Smooth muscle cell (in vitro differentiated cells): ENCODE data around the gene LRSAM1. TPM values are rescaled to one million over a fixed set of nuclear protein-coding genes. Genes with fewer than 3 reads are reported as not detected.

Experiments
- DNase-seq: peaks from one replicate; lab custom pipeline; 2025; ENCODE audit not compliant: unreplicated experiment; lab: John Stamatoyannopoulos, UW
- H2AFZ ChIP-seq: fragments of 200-600 bp; sonication (generic); 2 replicates; pipeline ENCODE4 v1.6.0; 2016; ENCODE audit warnings: antibody characterized with exemption, low read depth, mild to moderate bottlenecking
- H3F3A ChIP-seq: fragments of 200-600 bp; sonication (generic); 2 replicates; pipeline ENCODE4 v1.6.0; 2017; ENCODE audit warnings: antibody characterized with exemption, low read depth
- H3K27ac ChIP-seq: fragments of 200-600 bp; sonication (generic); 2 replicates; pipeline ENCODE4 v1.5.1; 2016; ENCODE audit warnings: low read depth, mild to moderate bottlenecking
- H3K27me3 ChIP-seq: fragments of 200-600 bp; sonication (generic); 2 replicates; pipeline ENCODE4 v1.6.1; 2016; ENCODE audit warnings: low read depth, mild to moderate bottlenecking
- H3K36me3 ChIP-seq: fragments of 200-600 bp; sonication (generic); 2 replicates; pipeline ENCODE4 v1.5.1; 2016; ENCODE audit warnings: low read depth
- H3K4me1 ChIP-seq: fragments of 200-600 bp; sonication (generic); 2 replicates; pipeline ENCODE4 v1.5.1; 2016; ENCODE audit warnings: low read depth
- H3K4me2 ChIP-seq: fragments of 200-600 bp; sonication (generic); 2 replicates; pipeline ENCODE4 v1.6.0; 2016; ENCODE audit warnings: mild to moderate bottlenecking
- H3K4me3 ChIP-seq: fragments of 200-600 bp; sonication (generic); 2 replicates; pipeline ENCODE4 v1.5.1; 2016; ENCODE audit warnings: mild to moderate bottlenecking
- H3K79me2 ChIP-seq: fragments of 200-600 bp; sonication (generic); 2 replicates; pipeline ENCODE4 v1.6.0; 2016; ENCODE audit warnings: low read depth, mild to moderate bottlenecking
- H3K9ac ChIP-seq: fragments of 200-600 bp; sonication (generic); 2 replicates; pipeline ENCODE4 v1.6.0; 2016; ENCODE audit warnings: low read depth
- H3K9me3 ChIP-seq: fragments of 200-600 bp; sonication (generic); replicated peaks from 2 replicates; pipeline ENCODE4 v1.5.1; 2016; ENCODE audit warnings: low read depth
- H4K20me1 ChIP-seq: fragments of 200-600 bp; sonication (generic); 2 replicates; pipeline ENCODE4 v1.6.0; 2016; ENCODE audit warnings: low read depth
- CTCF ChIP-seq: fragments of 200-600 bp; sonication (generic); IDR thresholded peaks from 2 replicates; pipeline ENCODE4 v1.5.1; 2017; ENCODE audit warnings: borderline replicate concordance, mild to moderate bottlenecking, antibody characterized with exemption; ENCODE audit not compliant: insufficient read depth, poor library complexity, severe bottlenecking
- WGBS: methylation state at CpG from one replicate; pipeline ENCODE4 v1.1.7; 2016; ENCODE audit warnings: low lambda C conversion rate; 5-methylcytosine and 5-hydroxymethylcytosine counted together
- polyA plus RNA-seq: library from polyadenylated mRNA; unstranded; fragments of >200 nt; fragmentation: Nextera tagmentation; extraction: Ambion mirVana; gene quantifications from 2 replicates; pipeline ENCODE4 v1.2.1, GENCODE V29; 2016
- total RNA-seq: library from RNA; depleted of rRNA; stranded (reverse); fragments of >200 nt; gene quantifications from 2 replicates; pipeline ENCODE4 v1.2.3, GENCODE V29; 2014

LRSAM1 gene
- total and polyA plus RNA-seq, 2 experiments from 2014 or later, result 10.5 to 27.0 TPM

- Histone ChIP-seq H3K9me3 (no peaks in the 10 kb centered on the region), H3K27ac (peak overlapping the region; percentile 96), H3K4me3 (no peak overlapping the region), H2AFZ (no peak overlapping the region), H3K36me3 (no peaks in the 10 kb centered on the region), H3K79me2 (peaks cover 6% of the 10 kb centered on the region), H4K20me1 (peaks cover 13% of the 10 kb centered on the region), H3K27me3 (no peaks in the 10 kb centered on the region), H3K9ac (peak overlapping the region; percentile 62), H3F3A (peaks cover 30% of the 10 kb centered on the region), H3K4me2 (peak overlapping the region; percentile 49), H3K4me1 (peaks cover 8% of the 10 kb centered on the region)
- DNase-seq, result no peak
- 63% methylated on average over 5 of the region's 5 CpGs for WGBS
- no peak for TF ChIP-seq CTCF
These were observed 70.6 kb downstream of the LRSAM1 start for GRCh38 chr9:127521919-127522304.

- H3K27me3 ChIP-seq, result no peaks in the 10 kb centered on the region
- no peak for TF ChIP-seq CTCF
- H3K36me3 ChIP-seq, result no peaks in the 10 kb centered on the region
- no peaks in the 10 kb centered on the region for H3K9me3 ChIP-seq
- peaks cover 8% of the 10 kb centered on the region for H3K4me1 ChIP-seq
- DNase-seq, result no peak
- H3K4me3 ChIP-seq, result no peak overlapping the region
- peaks cover 10% of the 10 kb centered on the region for H4K20me1 ChIP-seq
- H3K9ac ChIP-seq, result no peak overlapping the region
- no peak overlapping the region for H2AFZ ChIP-seq
- H3F3A ChIP-seq, result peaks cover 30% of the 10 kb centered on the region
- H3K4me2 ChIP-seq, result peak overlapping the region; percentile 49
- peak overlapping the region; percentile 96 for H3K27ac ChIP-seq
- peaks cover 6% of the 10 kb centered on the region for H3K79me2 ChIP-seq
- 81% methylated on average over 2 of the region's 2 CpGs for WGBS
These were observed 71.4 kb downstream of the LRSAM1 start for GRCh38 chr9:127522727-127523126.

GRCh38 chr9:127523312-127523851 lies 72.1 kb downstream of the LRSAM1 start:
- peaks cover 30% of the 10 kb centered on the region for H3F3A ChIP-seq
- peak; percentile 52 for TF ChIP-seq CTCF
- H3K27me3 ChIP-seq, result no peaks in the 10 kb centered on the region
- peaks cover 6% of the 10 kb centered on the region for H3K79me2 ChIP-seq
- DNase-seq, result no peak
- no peak overlapping the region for H3K4me3 ChIP-seq
- H3K4me2 ChIP-seq, result no peak overlapping the region
- H3K9ac ChIP-seq, result no peak overlapping the region
- H2AFZ ChIP-seq, result no peak overlapping the region
- peaks cover 9% of the 10 kb centered on the region for H4K20me1 ChIP-seq
- 95% methylated on average over 9 of the region's 9 CpGs for WGBS
- peak overlapping the region; percentile 83 for H3K27ac ChIP-seq
- peaks cover 8% of the 10 kb centered on the region for H3K4me1 ChIP-seq
- H3K36me3 ChIP-seq, result no peaks in the 10 kb centered on the region
- H3K9me3 ChIP-seq, result no peaks in the 10 kb centered on the region

GRCh38 chr9:127524373-127524772 lies 73.1 kb downstream of the LRSAM1 start:
- Histone ChIP-seq H3K27ac (peak overlapping the region; percentile 83), H3K4me3 (no peak overlapping the region), H3K4me2 (no peak overlapping the region), H2AFZ (no peak overlapping the region), H3K9ac (no peak overlapping the region), H3K4me1 (peaks cover 14% of the 10 kb centered on the region), H4K20me1 (peaks cover 15% of the 10 kb centered on the region), H3K36me3 (no peaks in the 10 kb centered on the region), H3K9me3 (no peaks in the 10 kb centered on the region), H3K79me2 (peaks cover 10% of the 10 kb centered on the region), H3K27me3 (no peaks in the 10 kb centered on the region), H3F3A (peaks cover 30% of the 10 kb centered on the region)
- WGBS, result 39% methylated on average over 6 of the region's 6 CpGs
- no peak for TF ChIP-seq CTCF
- no peak for DNase-seq
